Natural killer cell (primary cell): Measurements from ENCODE around the gene NFU1. TPM values are rescaled to one million over a fixed set of nuclear protein-coding genes. Genes with fewer than 3 reads are reported as not detected.
"Not testable (repeated sequence)": the region's sequence is repeated elsewhere in the genome, so short reads cannot be mapped to it uniquely, and the experiment has no call there.

Experiments
- ATAC-seq, 3 donors: fragments of 150-1000 bp in 2 of 3; fragments of 200-7000 bp in 1 of 3; cut with Tn5 transposase; 1 replicate in 1 of 3; 2 replicates in 2 of 3; pipeline ENCODE4 v1.10.0; 2021; ENCODE audit warnings: mild to moderate bottlenecking in 2 of 3, moderate library complexity in 2 of 3
- DNase-seq, 2 donors: peaks; one replicate each; pipeline versions ENCODE4 v3.0.0 to v3.0.0-alpha.2; 2013 to 2021; ENCODE audit warnings: mixed read lengths in 1 of 2
- H3K27ac ChIP-seq: one replicate; pipeline ENCODE4 v1.5.1; 2013; ENCODE audit warnings: mild to moderate bottlenecking, low read length
- H3K27me3 ChIP-seq: one replicate; pipeline ENCODE4 v1.6.1; 2013; ENCODE audit warnings: low read length; ENCODE audit not compliant: control insufficient read depth, insufficient read depth
- H3K36me3 ChIP-seq: one replicate; pipeline ENCODE4 v1.6.1; 2013; ENCODE audit warnings: low read length; ENCODE audit not compliant: control insufficient read depth, insufficient read depth
- H3K4me1 ChIP-seq: one replicate; pipeline ENCODE4 v1.6.1; 2013; ENCODE audit warnings: low read length; ENCODE audit not compliant: control insufficient read depth, insufficient read depth
- H3K4me3 ChIP-seq: one replicate; pipeline ENCODE4 v1.5.1; 2013; ENCODE audit warnings: low read length
- H3K9me3 ChIP-seq: one replicate; pipeline ENCODE4 v1.6.1; 2013; ENCODE audit warnings: low read length; ENCODE audit not compliant: control insufficient read depth, insufficient read depth
- H3K27ac Mint-ChIP-seq, 2 donors: one replicate each; pipeline ENCODE4 v1.8.0; 2022; ENCODE audit warnings: mild to moderate bottlenecking in 2 of 2, mixed read lengths in 2 of 2, moderate library complexity in 1 of 2
- H3K27me3 Mint-ChIP-seq, 2 donors: one replicate each; pipeline ENCODE4 v1.8.0; 2022; ENCODE audit warnings: low read depth in 2 of 2, mixed read lengths in 2 of 2
- H3K36me3 Mint-ChIP-seq: one replicate; pipeline ENCODE4 v1.8.0; 2022; ENCODE audit warnings: mixed read lengths
- H3K4me1 Mint-ChIP-seq, 2 donors: one replicate each; pipeline ENCODE4 v1.8.0; 2022; ENCODE audit warnings: mixed read lengths in 2 of 2
- H3K4me3 Mint-ChIP-seq: one replicate; pipeline ENCODE4 v1.8.0; 2022; ENCODE audit warnings: mild to moderate bottlenecking, moderate library complexity, mixed read lengths
- H3K9me3 Mint-ChIP-seq, 2 donors: one replicate each; pipeline ENCODE4 v1.8.0; 2022; ENCODE audit warnings: mixed read lengths in 2 of 2
- WGBS: methylation state at CpG from one replicate; pipeline ENCODE4 v1.1.7; 2013; ENCODE audit warnings: missing lambda C conversion rate; ENCODE audit not compliant: insufficient coverage; 5-methylcytosine and 5-hydroxymethylcytosine counted together
- intact Hi-C: fragments of 100-400 bp; cut with micrococcal nuclease; formaldehyde crosslinking; loops from one replicate; pipeline ENCODE4 v1.14.2; 2022
- total RNA-seq, 4 donors: library from RNA; stranded (reverse); fragments of 120-200 nt in 1 of 4; gene quantifications; one replicate each; pipeline versions ENCODE4 v1.2.3 to v1.2.4, GENCODE V29; 2013 to 2022
- TF ChIP-seq, protein P1 (sequence below): fragments of 200-600 bp; IDR thresholded peaks from one replicate; pipeline ENCODE4 v1.8.0; 2022; ENCODE audit warnings: antibody characterized with exemption

Gene NFU1
- total RNA-seq, 3 donors from 2014 or later (not counting 1 experiment from before 2014, with no cell fraction given) = 21.4 to 25.0 (median 23.6) TPM

DNA sequence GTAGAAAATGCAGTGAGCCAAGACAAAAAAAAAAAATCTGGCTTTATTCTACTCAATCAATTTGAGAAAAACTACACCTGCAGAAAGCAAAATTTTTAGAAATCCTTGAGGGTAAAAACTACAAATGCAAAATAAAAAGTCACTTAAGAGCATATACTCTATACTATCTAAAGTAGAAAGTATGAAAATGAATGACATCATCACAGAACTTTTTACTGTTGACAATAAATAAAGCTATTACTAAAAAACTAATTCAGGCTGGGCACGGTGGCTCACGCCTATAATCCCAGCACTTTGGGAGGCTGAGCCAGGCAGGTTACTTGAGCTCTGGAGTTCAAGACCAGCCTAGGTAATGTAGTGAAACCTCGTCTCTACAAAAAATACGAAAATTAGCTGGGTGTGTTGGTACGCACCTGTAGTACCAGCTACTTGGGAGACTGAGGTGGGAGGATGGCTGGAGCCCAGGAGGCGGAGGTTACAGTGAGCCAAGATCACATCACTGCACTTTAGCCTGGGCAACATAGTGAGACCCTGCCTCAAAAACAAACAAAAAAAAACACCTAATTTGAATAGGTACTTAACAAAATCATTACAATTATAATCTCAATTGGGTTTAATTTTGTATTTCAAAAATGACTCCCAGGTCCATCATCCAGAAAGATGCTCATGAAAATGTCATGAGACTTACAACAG, 7.6 kb downstream of the NFU1 start:
- ATAC-seq = no peak
- Histone ChIP-seq H3K27ac (no peak overlapping the region), H3K4me3 (no peak overlapping the region), H3K4me1 (no peaks in the 10 kb centered on the region), H3K27me3 (no peaks in the 10 kb centered on the region), H3K36me3 (peaks cover 19% of the 10 kb centered on the region), H3K9me3 (no peaks in the 10 kb centered on the region)
- no peak overlapping the region for H3K4me3 Mint-ChIP-seq
- no peak for DNase-seq
- no peaks in the 10 kb centered on the region for H3K9me3 Mint-ChIP-seq
- H3K27me3 Mint-ChIP-seq = no peaks in the 10 kb centered on the region
- WGBS = 96% methylated on average over 6 of the region's 6 CpGs
- H3K4me1 Mint-ChIP-seq = peaks cover 3% of the 10 kb centered on the region in 2 donors
- no peaks in the 10 kb centered on the region for H3K36me3 Mint-ChIP-seq
- H3K27ac Mint-ChIP-seq = peak overlapping the region in 1 of 2 donors; percentile 22
- intact Hi-C loops = loop anchor here (10.0 kb wide), 1 partner anchor 395 kb away; the partner anchor contains the start of gene GMCL1
- TF ChIP-seq, protein P1, sequence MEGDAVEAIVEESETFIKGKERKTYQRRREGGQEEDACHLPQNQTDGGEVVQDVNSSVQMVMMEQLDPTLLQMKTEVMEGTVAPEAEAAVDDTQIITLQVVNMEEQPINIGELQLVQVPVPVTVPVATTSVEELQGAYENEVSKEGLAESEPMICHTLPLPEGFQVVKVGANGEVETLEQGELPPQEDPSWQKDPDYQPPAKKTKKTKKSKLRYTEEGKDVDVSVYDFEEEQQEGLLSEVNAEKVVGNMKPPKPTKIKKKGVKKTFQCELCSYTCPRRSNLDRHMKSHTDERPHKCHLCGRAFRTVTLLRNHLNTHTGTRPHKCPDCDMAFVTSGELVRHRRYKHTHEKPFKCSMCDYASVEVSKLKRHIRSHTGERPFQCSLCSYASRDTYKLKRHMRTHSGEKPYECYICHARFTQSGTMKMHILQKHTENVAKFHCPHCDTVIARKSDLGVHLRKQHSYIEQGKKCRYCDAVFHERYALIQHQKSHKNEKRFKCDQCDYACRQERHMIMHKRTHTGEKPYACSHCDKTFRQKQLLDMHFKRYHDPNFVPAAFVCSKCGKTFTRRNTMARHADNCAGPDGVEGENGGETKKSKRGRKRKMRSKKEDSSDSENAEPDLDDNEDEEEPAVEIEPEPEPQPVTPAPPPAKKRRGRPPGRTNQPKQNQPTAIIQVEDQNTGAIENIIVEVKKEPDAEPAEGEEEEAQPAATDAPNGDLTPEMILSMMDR = no peak

DNA sequence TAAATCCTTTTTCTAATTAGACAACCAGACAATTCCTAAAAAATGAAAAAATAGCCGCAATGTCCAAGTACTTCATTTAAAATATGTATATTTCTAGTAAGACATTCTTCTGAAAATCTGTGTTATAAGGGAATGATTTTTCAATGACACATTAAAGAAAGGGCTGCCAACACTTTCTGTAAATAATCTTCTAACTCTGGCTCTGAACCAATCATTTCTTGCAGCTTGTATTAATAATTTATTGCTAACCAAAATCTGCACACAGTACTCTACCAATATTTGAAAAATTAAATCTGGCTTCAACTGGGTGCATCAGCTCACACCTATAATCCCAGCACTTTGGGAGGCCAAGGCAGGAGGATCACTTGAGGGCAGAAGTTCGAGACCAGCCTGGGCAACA, 8.3 kb downstream of the NFU1 start:
- no peaks in the 10 kb centered on the region for H3K36me3 Mint-ChIP-seq
- H3K27me3 Mint-ChIP-seq = no peaks in the 10 kb centered on the region
- no peak overlapping the region for H3K4me3 Mint-ChIP-seq
- TF ChIP-seq, protein P1 = no peak
- DNase-seq (no peak), ATAC-seq (no peak)
- WGBS = 100% methylated on average over 1 of the region's 2 CpGs
- intact Hi-C loops = no loop called here
- no peaks in the 10 kb centered on the region for H3K4me1 Mint-ChIP-seq
- Histone ChIP-seq H3K4me3 (no peak overlapping the region), H3K36me3 (peaks cover 19% of the 10 kb centered on the region), H3K27ac (no peak overlapping the region), H3K9me3 (no peaks in the 10 kb centered on the region), H3K4me1 (no peaks in the 10 kb centered on the region), H3K27me3 (no peaks in the 10 kb centered on the region)
- H3K9me3 Mint-ChIP-seq = no peaks in the 10 kb centered on the region
- H3K27ac Mint-ChIP-seq = peak overlapping the region in 1 of 2 donors; percentile 22

DNA sequence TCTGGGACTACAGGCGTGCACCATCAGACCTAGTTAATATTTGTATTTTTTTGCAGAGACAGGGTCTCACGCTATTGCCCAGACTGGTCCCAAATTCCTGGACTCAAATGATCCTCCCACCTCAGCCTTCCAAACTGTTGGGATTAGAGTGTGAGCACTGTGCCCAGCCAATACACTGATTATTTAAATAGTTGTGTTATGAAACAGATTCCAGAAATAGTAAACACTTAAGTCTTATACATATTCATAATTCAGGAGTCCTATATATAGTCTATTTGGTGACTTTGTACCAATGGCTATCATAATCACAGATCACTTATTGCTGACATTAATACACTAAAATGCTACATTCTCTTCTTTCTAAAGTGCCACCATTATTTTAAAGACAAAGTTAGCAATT, 12.8 kb downstream of the NFU1 start:
- ATAC-seq (no peak), DNase-seq (no peak)
- TF ChIP-seq, protein P1 = no peak
- no peaks in the 10 kb centered on the region for H3K27me3 ChIP-seq
- Mint-ChIP-seq H3K27ac (no peak overlapping the region), H3K4me1 (no peaks in the 10 kb centered on the region), H3K4me3 (no peak overlapping the region), H3K27me3 (no peaks in the 10 kb centered on the region), H3K36me3 (no peaks in the 10 kb centered on the region), H3K9me3 (no peaks in the 10 kb centered on the region)
- WGBS = 95% methylated on average over 2 of the region's 2 CpGs
- no peaks in the 10 kb centered on the region for H3K4me1 ChIP-seq
- H3K9me3 ChIP-seq = no peaks in the 10 kb centered on the region
- no peak overlapping the region for H3K4me3 ChIP-seq
- no peak overlapping the region for H3K27ac ChIP-seq
- H3K36me3 ChIP-seq = peaks cover 21% of the 10 kb centered on the region
- intact Hi-C loops = no loop called here

DNA sequence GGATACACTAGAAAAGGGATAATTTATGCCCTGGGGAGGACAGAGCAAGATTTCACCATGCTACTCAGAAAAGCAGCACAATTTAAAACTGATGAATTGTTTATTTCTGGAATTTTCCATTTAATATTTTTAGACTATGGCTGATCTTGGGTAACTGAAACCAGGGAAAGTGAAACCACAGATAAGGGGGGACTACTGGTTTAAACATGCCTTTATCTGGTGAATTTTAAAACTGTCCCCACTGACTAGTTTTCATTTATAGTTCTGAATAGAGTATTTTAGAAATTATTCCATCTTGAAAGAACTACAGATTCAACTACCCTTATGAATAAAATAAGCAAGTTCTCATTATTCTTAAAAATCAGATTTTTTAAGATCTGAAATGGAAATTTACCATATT, 15.0 kb downstream of the NFU1 start:
- intact Hi-C loops = no loop called here
- no peaks in the 10 kb centered on the region for H3K4me1 Mint-ChIP-seq
- H3K4me3 Mint-ChIP-seq = no peak overlapping the region
- Histone ChIP-seq H3K9me3 (no peaks in the 10 kb centered on the region), H3K36me3 (peaks cover 19% of the 10 kb centered on the region), H3K4me3 (no peak overlapping the region), H3K27me3 (no peaks in the 10 kb centered on the region), H3K27ac (no peak overlapping the region), H3K4me1 (no peaks in the 10 kb centered on the region)
- DNase-seq (no peak), ATAC-seq (no peak)
- H3K36me3 Mint-ChIP-seq = no peaks in the 10 kb centered on the region
- no peak overlapping the region for H3K27ac Mint-ChIP-seq
- no peaks in the 10 kb centered on the region for H3K27me3 Mint-ChIP-seq
- no peaks in the 10 kb centered on the region for H3K9me3 Mint-ChIP-seq
- TF ChIP-seq, protein P1 = no peak

DNA sequence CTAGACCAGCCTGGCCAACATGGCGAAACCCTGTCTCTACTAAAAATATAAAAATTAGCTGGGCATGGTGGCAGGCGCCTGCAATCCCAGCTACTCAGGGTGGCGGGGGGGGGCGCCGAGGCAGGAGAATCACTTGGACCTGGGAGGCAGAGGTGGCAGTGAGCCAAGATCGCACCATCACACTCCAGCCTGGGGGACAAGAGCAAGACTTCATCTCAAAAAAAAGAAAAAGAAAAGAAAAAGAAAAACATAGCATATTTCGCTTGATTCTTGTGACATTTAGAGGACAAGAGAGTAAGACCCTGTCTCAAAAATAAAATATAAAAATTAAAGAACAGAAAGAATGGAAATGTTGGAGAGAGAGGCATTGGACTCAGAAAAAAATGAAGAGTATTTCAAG, 18.1 kb downstream of the NFU1 start:
- H3K4me1 Mint-ChIP-seq, DNase-seq, H3K9me3 ChIP-seq, ATAC-seq, H3K27ac ChIP-seq, H3K4me1 ChIP-seq, intact Hi-C loops, H3K4me3 Mint-ChIP-seq, H3K27me3 Mint-ChIP-seq, H3K9me3 Mint-ChIP-seq, H3K27ac Mint-ChIP-seq, H3K27me3 ChIP-seq, H3K4me3 ChIP-seq, H3K36me3 Mint-ChIP-seq: not testable (repeated sequence)
- 99% methylated on average over 6 of the region's 7 CpGs for WGBS
- H3K36me3 ChIP-seq = peaks cover 22% of the 10 kb centered on the region
